Measurements from ENCODE around the gene SLIT3.

SLIT3 gene

GRCh38 chr5:168696611-168697010 lies 604.3 kb downstream of the SLIT3 start:
- no peak for DNase-seq (ENCODE audit: low spot score)

- DNase-seq (ENCODE audit: low spot score), result no peak
These were observed 605.6 kb downstream of the SLIT3 start for GRCh38 chr5:168695301-168695835.

GRCh38 chr5:168694289-168694688 lies 606.6 kb downstream of the SLIT3 start:
- DNase-seq (ENCODE audit: low spot score), result no peak

GRCh38 chr5:168693883-168694282 lies 607.1 kb downstream of the SLIT3 start:
- DNase-seq (ENCODE audit: low spot score), result no peak

- no peak for DNase-seq (ENCODE audit: low spot score)
These were observed 607.6 kb downstream of the SLIT3 start for GRCh38 chr5:168693297-168693696.

- no peak for DNase-seq (ENCODE audit: low spot score)
These were observed 609.0 kb downstream of the SLIT3 start for GRCh38 chr5:168691891-168692290.

GRCh38 chr5:168689260-168689659 lies 611.7 kb downstream of the SLIT3 start:
- no peak for DNase-seq (ENCODE audit: low spot score)

GRCh38 chr5:168686837-168687236 lies 614.1 kb downstream of the SLIT3 start:
- no peak for DNase-seq (ENCODE audit: low spot score)

- no peak for DNase-seq (ENCODE audit: low spot score)
These were observed 615.4 kb downstream of the SLIT3 start for GRCh38 chr5:168685566-168685965.

- no peak for DNase-seq (ENCODE audit: low spot score)
These were observed 617.0 kb downstream of the SLIT3 start for GRCh38 chr5:168683927-168684295.

GRCh38 chr5:168683247-168683926 lies 617.6 kb downstream of the SLIT3 start:
- DNase-seq (ENCODE audit: low spot score), result no peak

GRCh38 chr5:168681556-168682183 lies 619.3 kb downstream of the SLIT3 start:
- DNase-seq (ENCODE audit: low spot score), result no peak

GRCh38 chr5:168680395-168680794 lies 620.5 kb downstream of the SLIT3 start:
- DNase-seq (ENCODE audit: low spot score), result no peak

- DNase-seq (ENCODE audit: low spot score), result peak; percentile 89
These were observed 621.4 kb downstream of the SLIT3 start for GRCh38 chr5:168679515-168679920.

- no peak for DNase-seq (ENCODE audit: low spot score)
These were observed 624.4 kb downstream of the SLIT3 start for GRCh38 chr5:168676501-168676900.

- DNase-seq (ENCODE audit: low spot score), result no peak
These were observed 625.0 kb downstream of the SLIT3 start for GRCh38 chr5:168675883-168676408.

- no peak for DNase-seq (ENCODE audit: low spot score)
These were observed 626.0 kb downstream of the SLIT3 start for GRCh38 chr5:168674893-168675482.

- no peak for DNase-seq (ENCODE audit: low spot score)
These were observed 628.1 kb downstream of the SLIT3 start for GRCh38 chr5:168672888-168673287.

- no peak for DNase-seq (ENCODE audit: low spot score)
These were observed 628.9 kb downstream of the SLIT3 start for GRCh38 chr5:168672016-168672415.

GRCh38 chr5:168670881-168671575 lies 629.9 kb downstream of the SLIT3 start:
- DNase-seq (ENCODE audit: low spot score), result no peak

- no peak for DNase-seq (ENCODE audit: low spot score)
These were observed 631.1 kb downstream of the SLIT3 start for GRCh38 chr5:168669668-168670378.

GRCh38 chr5:168669156-168669555 lies 631.8 kb downstream of the SLIT3 start:
- DNase-seq (ENCODE audit: low spot score), result no peak
